ENCODE measurements around the gene BHLHE23. TPM values are rescaled to one million over a fixed set of nuclear protein-coding genes. Genes with fewer than 3 reads are reported as not detected.

Gene BHLHE23
- total RNA-seq, 4 donors from 2014 or later: not detected

DNA sequence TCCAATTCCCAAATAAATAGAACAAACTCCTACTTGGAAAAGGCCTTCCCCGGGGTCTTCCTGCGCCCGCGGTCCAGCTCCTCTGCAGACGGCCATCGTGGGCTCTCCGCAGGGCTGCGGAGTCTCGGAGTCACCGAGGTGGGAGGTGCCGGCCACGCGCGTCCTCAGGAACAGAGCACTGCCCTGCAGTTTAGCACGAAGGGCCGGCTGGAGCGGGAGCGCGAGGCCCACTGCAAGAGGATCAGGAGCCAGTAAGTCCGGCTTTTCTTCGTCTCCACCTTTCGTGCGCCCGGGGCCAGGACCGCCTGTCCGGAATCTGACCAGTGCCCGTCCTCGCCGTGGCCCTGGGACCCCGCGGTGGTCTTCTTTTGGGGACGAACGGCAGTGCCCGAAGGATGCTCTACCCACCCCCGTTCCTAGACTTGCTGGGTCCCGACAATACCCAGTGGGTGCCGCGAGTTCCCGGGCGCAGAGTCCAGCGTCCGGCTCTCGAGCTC lies 1.4 kb downstream of the BHLHE23 start:
- H3K27me3 ChIP-seq: peaks cover 23 to 70% of the 10 kb centered on the region in 2 donors
- intact Hi-C loops (cut with DNase I; ENCODE audit: low total_unique reads): no loop called here
- H3K4me1 ChIP-seq: peaks cover 0 to 13% of the 10 kb centered on the region in 2 donors

DNA sequence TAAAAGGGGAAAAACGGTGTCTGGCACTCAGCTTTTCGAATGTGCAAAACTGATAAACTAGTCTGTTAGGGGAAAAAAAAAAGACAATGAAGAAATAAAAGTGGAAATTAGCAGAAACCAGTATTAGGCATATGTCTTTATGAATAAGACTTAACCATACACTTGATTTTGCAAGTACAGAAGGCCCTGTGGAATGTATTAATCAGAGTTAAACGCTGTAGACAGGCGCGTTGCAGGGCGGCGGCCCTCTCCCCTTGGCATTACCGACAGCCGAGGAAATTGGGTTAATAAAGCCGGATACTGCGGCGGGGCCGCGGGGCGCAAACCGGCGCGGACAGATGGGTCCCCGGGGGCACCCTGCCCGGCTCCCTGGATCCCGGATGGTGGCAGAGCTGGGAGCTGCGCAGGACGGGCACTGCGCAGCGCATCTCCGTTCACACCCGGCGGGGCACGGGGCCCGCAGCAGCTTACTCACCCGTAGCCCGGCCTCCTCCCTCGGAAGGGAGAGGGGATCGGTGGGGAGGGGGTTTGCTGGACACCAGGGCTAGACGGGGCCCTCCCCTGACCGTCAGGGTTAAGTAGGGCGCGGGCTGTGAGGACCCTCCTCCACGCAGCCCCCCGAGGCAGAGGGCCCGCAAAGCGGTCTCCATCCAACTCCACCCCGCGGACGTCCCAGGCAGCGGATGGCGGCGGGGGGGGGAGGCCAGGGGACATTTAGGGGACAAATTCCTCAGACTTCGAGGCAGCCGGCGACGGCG lies 2.0 kb downstream of the BHLHE23 start:
- Histone ChIP-seq H3K27me3 (peaks cover 23 to 67% of the 10 kb centered on the region in 2 donors), H3K36me3 (no peaks in the 10 kb centered on the region), H3K27ac (no peak overlapping the region), H3K4me3 (no peak overlapping the region), H3K9me3 (no peaks in the 10 kb centered on the region), H3K4me1 (peaks cover 0 to 13% of the 10 kb centered on the region in 2 donors)
- DNase-seq: no peak
- TF ChIP-seq POLR2A (IDR thresholded peaks at IDR 0.05): no peak
- TF ChIP-seq, protein P1, sequence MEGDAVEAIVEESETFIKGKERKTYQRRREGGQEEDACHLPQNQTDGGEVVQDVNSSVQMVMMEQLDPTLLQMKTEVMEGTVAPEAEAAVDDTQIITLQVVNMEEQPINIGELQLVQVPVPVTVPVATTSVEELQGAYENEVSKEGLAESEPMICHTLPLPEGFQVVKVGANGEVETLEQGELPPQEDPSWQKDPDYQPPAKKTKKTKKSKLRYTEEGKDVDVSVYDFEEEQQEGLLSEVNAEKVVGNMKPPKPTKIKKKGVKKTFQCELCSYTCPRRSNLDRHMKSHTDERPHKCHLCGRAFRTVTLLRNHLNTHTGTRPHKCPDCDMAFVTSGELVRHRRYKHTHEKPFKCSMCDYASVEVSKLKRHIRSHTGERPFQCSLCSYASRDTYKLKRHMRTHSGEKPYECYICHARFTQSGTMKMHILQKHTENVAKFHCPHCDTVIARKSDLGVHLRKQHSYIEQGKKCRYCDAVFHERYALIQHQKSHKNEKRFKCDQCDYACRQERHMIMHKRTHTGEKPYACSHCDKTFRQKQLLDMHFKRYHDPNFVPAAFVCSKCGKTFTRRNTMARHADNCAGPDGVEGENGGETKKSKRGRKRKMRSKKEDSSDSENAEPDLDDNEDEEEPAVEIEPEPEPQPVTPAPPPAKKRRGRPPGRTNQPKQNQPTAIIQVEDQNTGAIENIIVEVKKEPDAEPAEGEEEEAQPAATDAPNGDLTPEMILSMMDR (IDR thresholded peaks at IDR 0.05): no peak
- intact Hi-C loops (cut with DNase I; ENCODE audit: low total_unique reads): no loop called here

More for the DNA sequence above, 1.4 kb downstream of the BHLHE23 start:
- Histone ChIP-seq H3K36me3 (no peaks in the 10 kb centered on the region), H3K9me3 (no peaks in the 10 kb centered on the region), H3K27ac (no peak overlapping the region), H3K4me3 (no peak overlapping the region)
- no peak for DNase-seq
- TF ChIP-seq, protein P1 (IDR thresholded peaks at IDR 0.05): no peak
- TF ChIP-seq POLR2A (IDR thresholded peaks at IDR 0.05): no peak

DNA sequence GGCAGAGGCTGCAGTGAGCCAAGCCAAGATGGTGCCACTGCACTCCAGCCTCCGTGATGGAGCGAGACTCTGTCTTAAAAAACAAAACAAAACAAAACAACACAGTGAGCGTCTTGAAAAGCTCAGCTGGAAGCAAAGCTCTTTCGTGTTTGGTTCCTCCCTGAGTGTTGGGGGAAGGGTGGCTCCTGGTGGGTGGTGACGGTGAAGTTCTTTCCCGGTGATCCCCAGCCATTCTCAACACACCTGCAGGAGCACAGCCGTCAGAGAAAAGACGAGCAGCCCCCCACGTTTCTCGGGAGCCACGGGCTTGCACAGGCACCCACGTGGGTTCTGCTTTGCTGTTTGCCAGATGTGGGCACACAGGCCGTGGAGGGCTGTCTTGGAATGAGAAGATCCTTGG lies 3.2 kb downstream of the BHLHE23 start:
- H3K27me3 ChIP-seq: peaks cover 14 to 63% of the 10 kb centered on the region in 2 donors
- intact Hi-C loops (cut with DNase I; ENCODE audit: low total_unique reads): no loop called here
- no peaks in the 10 kb centered on the region for H3K9me3 ChIP-seq

DNA sequence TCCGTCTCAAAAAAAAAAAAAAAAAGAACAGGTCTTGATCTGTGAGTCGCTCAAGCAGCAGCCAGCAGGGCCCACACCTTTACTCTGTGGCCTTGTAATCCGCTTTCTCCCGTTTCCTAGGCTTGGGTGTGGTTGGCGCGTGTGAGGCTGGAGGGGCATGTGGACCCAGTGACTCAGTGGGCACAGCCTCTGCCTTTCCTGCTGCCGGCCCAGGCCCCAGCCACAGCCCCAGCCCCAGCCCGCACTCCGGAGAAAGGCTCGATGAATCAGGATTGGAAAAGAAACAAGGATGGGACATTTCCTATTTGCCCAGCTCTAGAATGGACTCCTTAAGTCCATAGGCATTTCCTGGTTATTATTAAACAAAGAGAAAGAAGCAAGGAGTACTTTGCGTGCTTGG lies 4.3 kb downstream of the BHLHE23 start:
- intact Hi-C loops (cut with DNase I; ENCODE audit: low total_unique reads): no loop called here
- Histone ChIP-seq H3K36me3 (no peaks in the 10 kb centered on the region), H3K4me3 (no peak overlapping the region), H3K27ac (no peak overlapping the region), H3K9me3 (no peaks in the 10 kb centered on the region), H3K27me3 (peaks cover 11 to 56% of the 10 kb centered on the region in 2 donors), H3K4me1 (peaks cover 0 to 13% of the 10 kb centered on the region in 2 donors)
- DNase-seq: no peak
- TF ChIP-seq, protein P1 (IDR thresholded peaks at IDR 0.05): no peak
- no peak for TF ChIP-seq POLR2A (IDR thresholded peaks at IDR 0.05)

More for the DNA sequence above, 3.2 kb downstream of the BHLHE23 start:
- TF ChIP-seq POLR2A (IDR thresholded peaks at IDR 0.05): no peak
- TF ChIP-seq, protein P1 (IDR thresholded peaks at IDR 0.05): no peak
- no peaks in the 10 kb centered on the region for H3K36me3 ChIP-seq
- DNase-seq: no peak
- H3K4me3 ChIP-seq: no peak overlapping the region
- H3K4me1 ChIP-seq: peaks cover 0 to 13% of the 10 kb centered on the region in 2 donors
- H3K27ac ChIP-seq: no peak overlapping the region

DNA sequence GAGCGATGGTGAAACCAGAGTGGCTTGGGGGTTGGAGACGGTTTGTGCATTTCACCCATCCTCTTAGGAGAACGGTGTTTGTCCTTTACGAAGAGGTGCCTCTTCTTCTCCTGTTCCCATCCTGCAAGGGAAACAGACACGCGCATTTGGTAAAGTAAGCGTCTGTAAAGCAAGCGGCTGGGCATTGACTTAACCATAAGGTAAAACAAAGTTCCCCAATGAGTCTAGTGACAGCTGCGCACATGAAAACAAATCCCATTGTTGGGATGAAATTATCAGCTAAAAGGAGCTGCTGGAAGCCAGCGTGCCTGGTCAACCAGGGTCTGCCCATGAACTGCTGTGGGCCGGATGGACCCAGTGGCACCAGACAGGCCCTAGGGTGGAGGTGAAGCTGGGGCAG lies 5.8 kb downstream of the BHLHE23 start:
- DNase-seq: no peak
- Histone ChIP-seq H3K4me1 (no peaks in the 10 kb centered on the region), H3K9me3 (no peaks in the 10 kb centered on the region), H3K4me3 (no peak overlapping the region), H3K36me3 (no peaks in the 10 kb centered on the region), H3K27ac (no peak overlapping the region), H3K27me3 (peaks cover 9 to 55% of the 10 kb centered on the region in 2 donors)
- no peak for TF ChIP-seq POLR2A (IDR thresholded peaks at IDR 0.05)
- TF ChIP-seq, protein P1 (IDR thresholded peaks at IDR 0.05): no peak
- intact Hi-C loops (cut with DNase I; ENCODE audit: low total_unique reads): no loop called here

Data from uterus (tissue), 4 donors.